ENCODE data around the gene PNPLA3.
A peak's percentile ranks its signal among the peaks of the same experiment; 100 is the strongest.

PNPLA3 gene

GRCh38 chr22:43925433-43926348, 2.1 kb downstream of the PNPLA3 start:
- DNase-seq: no peak

GRCh38 chr22:43926349-43926710, 2.7 kb downstream of the PNPLA3 start:
- DNase-seq: no peak

GRCh38 chr22:43928468-43928867, 4.9 kb downstream of the PNPLA3 start:
- DNase-seq: no peak

- DNase-seq: no peak
Measured at GRCh38 chr22:43928908-43929307, 5.3 kb downstream of the PNPLA3 start.

GRCh38 chr22:43931771-43932170, 8.2 kb downstream of the PNPLA3 start:
- no peak for DNase-seq

- no peak for DNase-seq
Measured at GRCh38 chr22:43941449-43941848, 17.8 kb downstream of the PNPLA3 start.

GRCh38 chr22:43944670-43945430, 21.2 kb downstream of the PNPLA3 start:
- DNase-seq: no peak

GRCh38 chr22:43945632-43946383, 22.2 kb downstream of the PNPLA3 start:
- peak in 1 of 2 experiments; percentile 1 for DNase-seq

- no peak for DNase-seq
Measured at GRCh38 chr22:43946384-43946667, 22.7 kb downstream of the PNPLA3 start.

- DNase-seq: no peak
Measured at GRCh38 chr22:43948836-43949406, 25.3 kb downstream of the PNPLA3 start.

GRCh38 chr22:43951391-43951790, 27.8 kb downstream of the PNPLA3 start:
- DNase-seq: no peak

GRCh38 chr22:43951966-43952365, 28.4 kb downstream of the PNPLA3 start:
- no peak for DNase-seq

- DNase-seq: no peak
Measured at GRCh38 chr22:43953988-43954785, 30.6 kb downstream of the PNPLA3 start.

GRCh38 chr22:43955040-43955882, 31.7 kb downstream of the PNPLA3 start, which contains the start of gene SAMM50:
Gene SAMM50 (plus strand): TSS chr22:43955442. CDS start chr22:43955578, 136 bp downstream.
- peak; percentile 40 to 78 for DNase-seq

- no peak for DNase-seq
Measured at GRCh38 chr22:43955883-43956782, 32.5 kb downstream of the PNPLA3 start.

- DNase-seq: no peak
Measured at GRCh38 chr22:43956805-43957463, 33.3 kb downstream of the PNPLA3 start.

GRCh38 chr22:43957871-43958270, 34.3 kb downstream of the PNPLA3 start:
- DNase-seq: no peak

GRCh38 chr22:43964314-43964857, 40.8 kb downstream of the PNPLA3 start:
- DNase-seq: no peak

GRCh38 chr22:43967069-43967468, 43.5 kb downstream of the PNPLA3 start:
- no peak for DNase-seq
